Subcutaneous adipose tissue (tissue), 4 donors: Measurements from ENCODE around the gene CAPN12. TPM values are rescaled to one million over a fixed set of nuclear protein-coding genes. Genes with fewer than 3 reads are reported as not detected.

Source experiments
- CTCF ChIP-seq: fragments of 450-650 bp; IDR thresholded peaks from one replicate; pipeline ENCODE4 v1.5.1; 2016; ENCODE audit warnings: low read depth, mild to moderate bottlenecking, control low read depth, antibody characterized with exemption, moderate library complexity
- total RNA-seq, 4 donors: library from RNA; depleted of rRNA; stranded (reverse); fragments of >200 nt; gene quantifications; one replicate each; pipeline ENCODE4 v1.1.0, GENCODE V29; 2016

CAPN12 gene
- total RNA-seq, 4 donors from 2014 or later, result 0.57 to 1.8 (median 0.68) TPM; not detected in 1

DNA sequence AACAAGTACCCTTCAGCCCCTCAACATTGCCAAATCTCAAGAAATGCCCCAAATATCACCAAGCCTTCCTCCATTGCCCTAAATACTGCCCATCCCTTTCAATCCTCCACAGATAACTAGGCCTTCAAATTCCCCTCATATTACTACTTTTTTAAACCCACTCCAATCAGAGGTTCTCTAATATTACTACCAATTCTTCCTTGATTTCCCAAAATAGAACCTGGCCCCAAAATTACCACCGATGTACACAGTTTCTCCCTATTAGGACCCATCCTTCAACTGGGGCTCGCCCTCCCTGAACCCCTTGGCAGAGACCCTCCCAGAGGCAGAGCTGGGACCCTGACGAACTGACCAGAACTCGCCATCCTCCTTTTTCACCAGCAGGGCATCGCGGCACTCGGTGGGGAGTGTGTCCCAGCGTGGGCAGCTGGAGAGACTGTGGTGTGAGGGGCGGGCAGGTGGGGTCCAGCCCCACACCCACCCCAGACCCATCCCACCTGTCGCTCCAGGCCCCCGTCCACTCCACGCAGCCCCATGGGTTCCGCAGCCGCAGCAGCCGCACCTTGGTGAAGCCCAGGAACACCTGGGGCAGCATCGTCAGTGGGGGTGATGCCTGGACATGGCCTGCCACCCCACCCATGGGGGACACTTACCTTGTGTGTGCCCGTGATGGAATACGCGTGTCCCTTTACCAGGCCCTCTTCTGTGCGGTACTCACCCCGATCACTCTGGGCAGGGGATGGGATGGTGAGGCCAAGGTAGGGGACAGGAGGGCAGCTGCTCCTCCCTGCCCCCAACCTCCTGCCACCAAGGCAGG, 6.1 kb downstream of the CAPN12 start:
- TF ChIP-seq CTCF, result no peak

DNA sequence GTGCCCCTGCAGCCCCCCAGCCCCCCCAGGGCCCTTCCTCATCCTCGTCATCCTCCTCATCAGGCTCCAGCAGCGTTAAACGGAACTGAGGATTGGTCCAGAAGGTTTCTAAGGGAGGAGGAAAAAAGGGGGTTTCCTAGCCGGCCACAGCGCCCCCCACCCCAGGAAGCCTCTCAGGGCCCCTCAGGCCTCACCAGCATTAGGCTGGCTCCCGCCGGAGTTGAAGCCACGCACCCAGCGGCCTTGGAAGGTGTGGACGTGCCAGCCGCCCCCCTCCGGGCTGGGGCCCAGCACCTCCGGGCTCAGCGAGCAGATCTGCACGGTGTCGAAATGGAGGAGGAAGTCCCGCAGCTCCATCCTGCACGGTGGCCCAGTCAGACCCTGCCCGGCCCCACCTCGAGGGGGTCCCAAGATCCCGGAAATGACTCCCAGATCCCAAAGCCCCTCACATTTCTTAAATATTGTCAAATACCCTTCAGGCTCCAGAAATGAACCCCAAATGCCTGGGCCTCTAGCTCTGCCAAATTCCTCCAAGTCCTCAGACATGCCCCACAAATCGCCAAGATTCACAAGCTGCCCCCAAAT, 6.9 kb downstream of the CAPN12 start:
- TF ChIP-seq CTCF, result no peak

DNA sequence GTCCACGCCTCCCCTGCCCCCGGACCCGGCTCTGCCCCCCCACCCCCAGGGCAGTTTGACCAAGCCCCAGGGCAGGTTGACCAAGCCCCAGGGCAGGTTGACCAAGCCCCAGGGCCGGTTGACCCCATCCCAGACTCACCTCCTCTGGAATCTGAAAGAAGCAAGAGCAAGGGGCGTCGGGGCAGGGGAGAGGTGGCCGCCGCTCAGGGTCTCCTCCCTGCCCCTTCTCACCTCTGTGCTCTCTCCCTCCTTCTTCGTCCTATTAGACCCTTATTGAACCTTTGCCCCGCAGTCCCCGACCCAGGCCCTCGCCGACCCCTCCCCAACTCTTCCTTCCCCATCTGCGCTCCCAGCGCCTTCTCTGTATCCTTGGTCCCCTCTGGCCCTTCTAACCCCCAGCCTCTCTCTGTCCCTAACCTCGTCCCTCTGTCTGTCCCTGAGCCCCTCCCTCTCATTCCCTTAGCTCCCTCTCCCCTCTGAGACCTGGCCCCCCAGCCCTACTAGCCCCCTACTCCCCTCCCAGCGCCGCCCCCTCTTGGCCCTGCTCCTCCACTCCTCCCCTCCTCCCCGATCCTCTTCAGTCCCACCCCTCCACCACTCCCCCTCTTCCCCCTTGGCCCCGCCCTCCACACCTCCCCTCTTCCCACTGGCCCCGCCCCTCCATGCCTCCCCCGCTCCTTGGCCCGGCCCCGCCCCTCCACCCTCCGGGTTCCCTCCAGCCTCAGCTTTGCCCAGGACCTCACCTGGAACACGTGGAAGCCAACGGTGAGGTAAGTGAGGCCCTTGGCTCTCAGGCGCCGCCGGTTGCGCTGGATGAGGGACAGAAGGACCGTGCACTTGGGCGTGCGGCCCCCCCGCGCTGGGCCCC, 7.6 kb downstream of the CAPN12 start:
- no peak for TF ChIP-seq CTCF

DNA sequence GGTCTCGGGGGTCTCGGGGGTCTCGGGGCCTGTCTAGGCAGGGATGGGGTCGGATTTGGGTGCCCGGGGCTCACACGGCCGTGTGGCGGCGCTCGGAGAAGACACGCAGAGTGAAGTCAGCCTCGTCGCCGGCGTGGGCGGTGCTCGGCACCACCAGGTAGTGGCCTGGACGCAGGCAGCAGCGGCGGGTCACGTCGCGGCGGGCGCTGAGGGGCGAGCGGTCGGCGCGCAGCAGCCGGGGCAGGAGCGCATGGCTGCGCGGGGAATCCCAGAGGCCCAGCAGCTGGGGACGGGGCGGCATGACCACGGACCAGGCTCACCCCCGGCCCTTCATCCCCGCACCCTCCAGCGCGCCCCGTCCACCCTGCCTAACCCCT, 8.2 kb downstream of the CAPN12 start:
- TF ChIP-seq CTCF, result no peak

GRCh38 chr19:38735257-38735686, 9.0 kb downstream of the CAPN12 start:
- no peak for TF ChIP-seq CTCF

GRCh38 chr19:38734426-38735256, 9.6 kb downstream of the CAPN12 start:
- TF ChIP-seq CTCF, result no peak
